AG04449 (cell line): ENCODE data around the gene ADGRV1.
"Not testable (repeated sequence)": the region's sequence is repeated elsewhere in the genome, so short reads cannot be mapped to it uniquely, and the experiment has no call there.

Source experiments
- CTCF ChIA-PET: fragments of 350-600 bp; formaldehyde crosslinking; extraction: SDS; loops from one replicate; lab custom pipeline; 2021; ENCODE audit warnings: antibody characterized with exemption; lab: Yijun Ruan, JAX
- POLR2A ChIA-PET: fragments of 400-600, 350-600 bp; formaldehyde crosslinking; extraction: SDS; loops from one replicate; lab custom pipeline; 2020; ENCODE audit warnings: antibody characterized with exemption, inconsistent platforms; lab: Yijun Ruan, JAX
- DNase-seq: peaks from one replicate; pipeline ENCODE4 v3.0.0-alpha.2; 2010; ENCODE audit warnings: low read depth, low spot score
- H3K4me3 ChIP-seq: 2 replicates; pipeline ENCODE4 v1.5.1; 2011; ENCODE audit warnings: low read depth, mild to moderate bottlenecking, control low read depth, low read length
- CTCF ChIP-seq: IDR thresholded peaks from one replicate; pipeline ENCODE4 v1.5.1; 2011; ENCODE audit warnings: mild to moderate bottlenecking, moderate library complexity, low read length, control low read depth, inconsistent platforms; ENCODE audit not compliant: insufficient read depth; ENCODE audit errors: missing control alignments

Gene ADGRV1

GRCh38 chr5:91049112-91049511 lies 490.5 kb downstream of the ADGRV1 start:
- no peak for DNase-seq
- no peak for TF ChIP-seq CTCF
- POLR2A ChIA-PET, result no interaction called here
- CTCF ChIA-PET, result interaction anchor here (1.4 kb wide), 1 partner anchor 117 kb away, joined by 3 read pairs; no protein-coding TSS in a partner anchor
- no peak overlapping the region for H3K4me3 ChIP-seq

- POLR2A ChIA-PET, result no interaction called here
- CTCF ChIA-PET, result interaction anchor here (1.4 kb wide), 1 partner anchor 117 kb away, joined by 3 read pairs; no protein-coding TSS in a partner anchor
- TF ChIP-seq CTCF, result no peak
- no peak for DNase-seq
- no peak overlapping the region for H3K4me3 ChIP-seq
Observed at GRCh38 chr5:91049800-91050199, 491.2 kb downstream of the ADGRV1 start.

GRCh38 chr5:91052411-91052810 lies 493.8 kb downstream of the ADGRV1 start:
- POLR2A ChIA-PET, CTCF ChIA-PET, DNase-seq, H3K4me3 ChIP-seq: not testable (repeated sequence)

- TF ChIP-seq CTCF, result no peak
- no peak overlapping the region for H3K4me3 ChIP-seq
- no peak for DNase-seq
- ChIA-PET CTCF (no interaction called here), POLR2A (no interaction called here)
Observed at GRCh38 chr5:91052977-91053740, 494.6 kb downstream of the ADGRV1 start.

- ChIA-PET POLR2A (no interaction called here), CTCF (no interaction called here)
- TF ChIP-seq CTCF, result no peak
- DNase-seq, result no peak
- H3K4me3 ChIP-seq, result no peak overlapping the region
Observed at GRCh38 chr5:91053741-91054025, 495.1 kb downstream of the ADGRV1 start.

- H3K4me3 ChIP-seq, result no peak overlapping the region
- CTCF ChIA-PET, result interaction anchor here (0.6 kb wide), 1 partner anchor 20 kb away, joined by 4 read pairs; no protein-coding TSS in a partner anchor
Observed at GRCh38 chr5:91058155-91058554, 499.6 kb downstream of the ADGRV1 start.

More at GRCh38 chr5:91058155-91058554, 499.6 kb downstream of the ADGRV1 start:
- no peak for DNase-seq
- TF ChIP-seq CTCF, result no peak
- POLR2A ChIA-PET, result no interaction called here
